Coronary artery (tissue), 2 donors: ENCODE data around the gene MCC.

Source experiments
- DNase-seq: peaks from one replicate; pipeline ENCODE4 v3.0.0-alpha.2; 2017; ENCODE audit warnings: low spot score
- H3K27ac ChIP-seq, 2 donors: fragments of 200-600 bp; sonication (generic); one replicate each; pipeline ENCODE4 v1.5.1; 2016 to 2019
- H3K4me3 ChIP-seq: fragments of 200-600 bp; sonication (generic); 2 replicates; pipeline ENCODE4 v1.5.1; 2016; ENCODE audit warnings: mild to moderate bottlenecking, moderate library complexity
- CTCF ChIP-seq: fragments of 200-600 bp; sonication (generic); IDR thresholded peaks from one replicate; pipeline ENCODE4 v1.5.1; 2019; ENCODE audit warnings: antibody characterized with exemption

The MCC gene

DNA sequence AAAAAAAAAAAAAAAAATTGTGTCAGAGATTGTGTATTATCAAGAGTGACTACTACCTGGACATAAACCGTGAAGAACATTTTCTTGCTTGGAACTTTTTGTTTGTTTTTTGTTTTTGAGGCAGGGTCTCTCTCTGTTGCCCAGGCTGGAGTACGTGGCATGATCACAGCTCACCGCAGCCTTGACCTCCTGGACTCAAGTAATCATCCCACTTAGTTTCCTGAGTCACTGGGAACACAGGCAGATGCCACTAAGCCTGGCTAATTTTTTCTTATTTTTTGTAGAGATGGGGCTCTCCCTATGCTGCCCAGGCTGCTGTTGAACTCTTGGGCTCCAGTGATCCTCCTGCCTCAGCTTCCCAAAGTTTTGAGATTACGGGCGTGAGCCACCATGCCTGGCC lies 485.8 kb downstream of the MCC start:
- no peak for DNase-seq
- H3K4me3 ChIP-seq = no peak overlapping the region
- TF ChIP-seq CTCF = no peak
- H3K27ac ChIP-seq = no peak overlapping the region

DNA sequence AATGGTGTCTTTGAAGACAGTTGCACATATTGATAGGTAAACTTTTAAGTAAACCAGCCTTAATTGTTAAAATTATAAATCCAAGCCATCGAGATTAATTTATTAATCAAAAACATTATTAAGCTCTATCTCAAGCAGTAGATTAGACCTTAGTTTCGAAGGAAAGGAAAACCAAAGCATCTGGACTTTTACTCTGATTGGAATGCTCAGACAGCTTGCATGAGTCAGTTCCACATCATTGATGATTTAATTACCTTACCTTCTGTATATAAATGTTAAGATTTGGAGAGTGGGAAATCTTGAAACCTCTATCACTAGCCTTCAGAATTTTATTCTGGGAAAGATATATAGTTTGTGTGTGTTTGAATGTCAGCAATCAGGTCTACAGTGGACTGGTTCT lies 487.8 kb downstream of the MCC start:
- no peak overlapping the region for H3K4me3 ChIP-seq
- H3K27ac ChIP-seq = no peak overlapping the region
- TF ChIP-seq CTCF = no peak
- DNase-seq = no peak

DNA sequence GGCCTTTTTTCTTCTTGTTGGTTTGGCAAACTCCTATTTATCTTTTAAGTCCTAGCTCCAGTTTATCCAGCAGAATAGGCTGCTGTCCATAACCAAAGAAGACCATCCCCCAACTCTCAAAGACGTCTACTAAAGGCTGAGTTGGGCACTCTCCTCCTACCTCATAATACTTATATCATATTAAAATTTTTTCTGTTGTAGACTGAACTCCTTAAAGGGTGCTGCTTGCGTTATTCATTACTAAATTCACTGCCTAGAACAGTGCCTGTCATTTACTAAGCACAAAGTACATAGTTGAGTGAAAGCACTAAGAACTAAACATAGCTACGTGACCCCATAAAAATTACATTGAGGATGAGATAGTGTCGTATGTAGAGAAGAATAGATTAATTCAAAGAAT lies 490.0 kb downstream of the MCC start:
- TF ChIP-seq CTCF = no peak
- no peak overlapping the region for H3K27ac ChIP-seq
- H3K4me3 ChIP-seq = no peak overlapping the region
- DNase-seq = no peak

GRCh38 chr5:112996830-112997374 lies 491.4 kb downstream of the MCC start:
- no peak for DNase-seq
- Histone ChIP-seq H3K27ac (no peak overlapping the region), H3K4me3 (no peak overlapping the region)
- TF ChIP-seq CTCF = no peak

DNA sequence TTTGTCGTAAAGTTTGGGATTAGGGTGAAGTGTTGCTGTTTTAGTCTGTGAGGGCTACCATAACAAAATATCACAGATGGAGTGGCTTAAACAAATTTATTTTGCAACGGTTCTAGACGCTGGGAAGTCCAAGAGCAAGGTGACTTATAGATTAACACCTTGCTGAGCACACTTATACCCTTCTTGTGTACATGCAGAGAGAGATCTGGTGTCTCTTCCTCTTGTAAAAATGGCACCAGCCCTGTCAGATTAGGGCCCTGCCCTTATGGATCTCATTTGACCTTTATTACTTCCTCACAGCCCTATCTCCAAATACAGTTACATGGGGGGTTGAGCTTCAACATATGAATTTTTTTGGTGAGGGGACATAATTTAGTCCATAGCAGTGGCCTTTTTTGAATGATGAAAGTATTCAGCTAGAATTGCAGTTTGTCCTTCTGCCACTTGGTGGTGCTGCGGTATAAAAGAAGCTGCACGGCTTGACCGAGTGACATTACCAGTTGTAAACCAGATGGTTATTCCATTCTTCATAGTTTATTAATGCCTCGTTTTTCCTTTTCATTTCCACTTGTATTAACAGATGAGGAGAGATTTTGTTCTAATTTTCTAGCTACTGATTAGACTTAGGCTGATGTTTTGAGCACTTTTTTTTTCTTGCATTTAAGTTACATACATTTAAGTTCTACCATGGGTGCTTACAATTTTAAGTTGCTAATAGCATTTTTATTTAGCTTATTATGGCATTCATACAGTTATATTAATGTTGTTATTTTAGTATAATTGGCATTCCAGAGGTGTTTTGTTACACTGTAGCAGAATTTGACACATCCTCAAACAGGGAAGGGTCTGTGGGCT lies 492.3 kb downstream of the MCC start:
- H3K27ac ChIP-seq = no peak overlapping the region
- no peak overlapping the region for H3K4me3 ChIP-seq
- peak; percentile 67 for TF ChIP-seq CTCF
- DNase-seq = no peak

GRCh38 chr5:112986224-112986623 lies 502.0 kb downstream of the MCC start:
- no peak overlapping the region for H3K4me3 ChIP-seq
- no peak overlapping the region for H3K27ac ChIP-seq
- no peak for DNase-seq
- TF ChIP-seq CTCF = no peak

DNA sequence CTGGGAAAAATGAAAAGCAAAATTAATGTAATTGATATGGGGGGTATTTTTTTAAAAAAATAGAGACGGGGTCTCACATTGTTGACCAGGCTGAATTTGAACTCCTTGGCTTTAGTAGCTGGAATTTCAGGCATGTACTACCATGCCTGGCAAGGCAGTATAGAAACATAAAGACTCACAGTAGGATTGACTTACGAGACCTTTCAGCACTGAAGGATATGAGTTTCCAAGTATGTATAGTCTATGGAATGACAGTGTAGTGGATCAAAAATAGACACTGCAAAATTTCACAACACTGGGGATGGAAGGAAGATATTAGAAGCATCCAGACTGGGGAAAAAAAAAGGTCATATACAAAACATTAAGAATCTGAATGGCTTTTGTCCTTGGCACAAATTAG lies 504.9 kb downstream of the MCC start:
- no peak overlapping the region for H3K27ac ChIP-seq
- no peak for TF ChIP-seq CTCF

More for the DNA sequence above, 504.9 kb downstream of the MCC start:
- DNase-seq = no peak
- H3K4me3 ChIP-seq = no peak overlapping the region
